Stimulated activated CD8-positive, alpha-beta memory T cell treated with anti-CD3 and anti-CD28 coated beads, Interleukin-15, amount 100 ng/mL, for 24 hours (primary cell): ENCODE measurements around the gene SALL1.

Experiments used
- DNase-seq: peaks from one replicate; pipeline ENCODE4 v3.0.0-alpha.2; 2020; ENCODE audit warnings: low read depth

The SALL1 gene

DNA sequence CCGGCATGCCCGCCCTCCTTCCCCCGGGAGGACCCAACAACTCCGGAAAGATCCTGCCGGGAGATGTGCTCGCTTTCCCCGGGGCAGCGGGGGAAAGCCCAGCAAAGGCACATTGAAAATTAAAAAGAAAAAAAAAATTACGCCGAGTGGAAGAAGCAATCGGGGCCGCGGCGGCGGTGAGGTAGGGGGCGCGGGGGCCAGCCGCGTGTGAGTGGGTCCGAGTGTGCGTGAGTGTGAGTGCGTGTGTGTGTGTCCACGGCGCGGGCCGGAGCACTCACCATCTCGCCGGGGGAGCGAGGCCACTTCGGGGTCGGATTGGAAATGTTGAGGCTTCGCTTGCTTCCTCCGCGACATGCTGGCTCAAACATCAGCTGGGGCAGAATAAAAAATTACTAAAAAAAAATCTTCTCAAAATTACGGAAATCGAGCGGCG is at the start of gene SALL1:
Gene SALL1, minus strand, starts transcription at position 383 of the 433 bp plus-strand sequence. Its CDS starts 29 bp downstream, at position 354.
- DNase-seq = no peak

DNA sequence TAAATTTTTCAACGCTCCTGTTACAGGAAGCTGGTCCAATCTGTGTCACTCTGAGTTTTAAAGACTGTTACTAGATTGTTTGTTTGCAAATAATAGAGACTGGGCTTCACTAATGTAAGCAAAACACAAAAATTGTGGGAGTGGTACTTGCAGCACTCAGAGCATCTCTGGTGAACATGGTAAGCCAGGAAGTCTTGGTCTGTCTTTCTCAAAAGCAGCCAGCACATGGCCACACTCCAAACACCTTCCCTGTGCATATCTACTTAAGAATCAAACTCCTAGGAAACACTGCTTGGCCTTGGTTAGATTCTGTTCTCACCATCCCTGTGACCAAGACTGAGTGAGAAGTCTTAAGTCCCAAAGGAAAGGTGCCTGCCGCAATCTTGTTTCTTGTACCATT is 49.7 kb upstream of the SALL1 start:
- no peak for DNase-seq

DNA sequence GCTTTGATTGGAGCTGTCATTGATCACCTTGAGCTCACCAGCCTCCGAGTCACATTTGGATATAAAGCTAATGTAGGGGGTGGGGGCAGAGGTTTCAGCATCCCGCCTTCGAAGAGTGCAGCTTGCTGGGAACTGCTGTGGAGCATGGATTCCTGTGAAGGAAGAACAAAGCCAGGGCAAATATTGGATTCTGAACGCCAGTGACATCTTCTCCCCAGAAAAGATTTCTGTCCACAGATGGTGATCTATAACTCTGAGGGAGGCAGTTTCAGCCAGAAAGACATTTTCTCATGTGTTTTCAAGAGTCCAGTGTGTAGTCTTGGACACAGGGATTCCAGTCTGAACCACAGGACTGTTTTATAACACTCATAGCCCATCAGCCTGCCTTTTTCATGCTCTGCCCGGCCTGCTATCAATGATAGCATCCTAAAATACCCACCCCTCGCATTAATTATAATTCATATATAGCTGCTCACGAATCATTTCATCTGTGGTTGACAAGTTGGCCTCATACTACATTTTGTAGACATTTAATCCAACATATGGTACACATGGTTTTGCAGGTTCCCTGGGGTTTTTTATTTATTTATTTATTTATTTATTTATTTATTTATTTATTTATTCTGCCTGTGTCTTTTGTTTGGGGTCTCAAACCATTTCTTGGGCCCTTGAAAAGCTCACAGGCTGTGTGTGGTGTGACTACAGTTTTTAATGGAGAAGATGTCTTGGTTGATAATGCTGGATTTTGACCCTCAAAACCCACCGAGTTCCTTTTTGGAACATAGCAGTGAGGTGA is 47.1 kb upstream of the SALL1 start:
- DNase-seq = no peak

DNA sequence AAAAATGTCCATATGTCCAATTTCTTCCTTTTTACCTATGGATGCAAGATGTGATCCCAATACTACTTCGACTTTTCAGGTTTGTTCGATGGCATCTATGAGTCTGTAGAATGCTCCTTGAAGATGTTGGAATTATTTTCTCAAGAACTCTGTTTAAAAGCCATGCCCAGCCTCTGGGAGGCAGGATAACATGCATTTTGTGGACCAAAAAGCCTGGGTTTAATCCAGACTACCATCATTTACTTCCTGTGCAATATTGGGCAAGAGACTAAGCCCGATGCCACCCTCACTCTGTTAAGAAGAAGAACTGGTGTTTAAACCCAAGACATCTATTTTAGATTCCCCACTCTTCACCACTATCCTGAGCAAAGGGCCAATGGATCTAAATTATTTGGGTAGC is 42.8 kb upstream of the SALL1 start:
- DNase-seq = no peak

DNA sequence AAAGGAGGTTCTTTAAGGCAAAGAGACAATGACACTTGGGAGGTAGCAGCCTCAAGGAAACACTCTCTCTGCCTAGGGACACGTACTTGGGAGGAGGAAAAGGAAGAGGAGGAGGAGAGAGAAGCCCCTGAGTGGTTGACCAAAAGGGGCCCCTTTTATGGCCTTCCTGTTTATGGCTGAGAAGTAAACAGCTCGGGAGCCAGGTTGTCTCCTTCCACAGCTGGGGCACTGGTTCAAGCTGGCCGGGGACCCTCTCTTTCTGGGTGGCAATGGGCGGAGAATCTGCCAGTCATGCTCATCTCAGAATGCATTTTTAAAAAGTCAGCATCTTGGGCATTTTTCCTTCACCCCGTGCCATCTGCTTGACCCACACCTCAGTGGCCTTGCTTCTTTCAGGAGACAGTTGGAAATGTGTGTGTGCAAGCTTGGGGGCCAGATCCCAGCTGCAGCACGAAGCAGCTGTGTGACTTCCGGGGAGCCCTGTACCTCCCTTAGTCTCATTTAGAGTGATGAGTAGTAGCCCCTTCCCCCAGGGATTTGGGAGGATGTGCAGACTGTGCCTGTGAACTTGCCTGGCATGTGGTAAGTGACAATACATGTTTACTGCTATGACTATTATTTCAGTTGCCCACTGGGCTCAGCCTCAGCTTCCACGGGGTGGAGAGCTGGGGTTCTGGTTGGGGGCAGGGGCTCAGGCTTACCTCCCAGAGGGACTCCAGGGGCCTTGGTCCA is 33.8 kb upstream of the SALL1 start:
- no peak for DNase-seq

DNA sequence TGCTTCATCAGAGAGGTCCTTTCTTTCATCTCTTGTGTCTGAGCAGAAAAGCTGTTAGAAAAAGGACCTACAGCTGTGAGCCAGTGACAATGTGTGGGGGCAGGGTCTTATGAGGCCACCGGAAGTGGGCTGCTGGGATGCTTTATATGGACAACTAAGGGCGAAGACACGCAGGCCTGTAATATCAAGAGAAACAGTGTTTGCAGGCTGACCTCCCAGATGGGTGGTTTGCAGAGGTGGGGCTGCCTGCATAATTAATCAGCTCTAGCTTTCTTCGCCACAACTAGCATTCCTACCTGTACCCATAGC is 30.4 kb upstream of the SALL1 start:
- DNase-seq = no peak

DNA sequence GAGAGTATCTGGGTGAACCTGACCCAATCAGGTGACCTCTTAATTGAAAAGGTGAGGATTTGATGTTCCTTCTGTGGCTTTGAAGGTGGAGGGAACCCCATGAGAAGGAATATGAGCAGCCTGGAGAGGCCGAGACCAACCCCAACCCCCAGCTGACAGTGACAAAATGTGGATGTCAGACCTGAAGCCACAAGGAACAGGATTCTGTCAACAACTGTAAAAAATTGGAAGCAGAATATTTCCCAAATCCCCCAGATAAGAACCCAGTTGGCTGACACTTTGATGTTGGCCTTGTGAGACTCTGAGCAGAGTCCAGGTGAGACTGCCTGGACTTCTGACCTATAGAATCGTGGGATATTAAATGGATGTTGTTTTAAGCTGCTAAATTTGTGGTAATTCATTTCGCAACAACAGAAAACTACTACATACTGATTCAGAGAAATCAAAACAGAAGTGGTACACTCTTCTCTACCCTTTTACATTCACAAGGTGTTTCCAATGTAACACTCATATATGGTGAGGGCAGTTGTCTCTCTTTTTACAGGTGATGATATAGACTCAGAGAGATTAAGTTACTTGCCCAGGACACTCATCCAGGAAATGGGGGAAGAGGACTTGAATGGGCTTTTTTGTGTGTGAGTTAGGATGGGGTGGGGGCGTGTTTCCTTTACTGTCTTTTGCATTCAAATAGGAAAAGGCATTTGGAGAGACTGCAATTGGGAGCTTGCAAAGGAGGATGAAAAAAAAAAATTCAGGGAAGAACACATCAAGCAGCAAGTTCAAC is 29.8 kb upstream of the SALL1 start:
- DNase-seq = no peak

DNA sequence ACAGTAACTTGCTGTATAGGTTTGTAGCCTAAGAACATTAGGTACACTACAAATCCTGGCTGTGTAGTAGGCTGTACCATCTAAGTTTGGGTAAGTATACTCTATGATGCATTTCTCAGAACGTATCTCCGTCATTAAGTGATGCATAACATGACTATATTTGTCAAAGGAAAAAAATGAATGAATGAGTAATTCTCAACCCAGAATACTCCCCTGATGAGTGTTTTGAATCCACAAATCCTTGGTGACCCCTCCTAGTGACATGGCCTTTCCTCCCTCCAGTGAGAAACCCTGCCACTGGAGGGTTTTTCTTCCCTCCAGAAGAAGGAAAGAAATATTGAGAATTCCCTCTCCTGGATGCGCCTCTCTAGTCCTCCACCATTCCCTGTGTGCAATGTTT is 24.0 kb upstream of the SALL1 start:
- no peak for DNase-seq

DNA sequence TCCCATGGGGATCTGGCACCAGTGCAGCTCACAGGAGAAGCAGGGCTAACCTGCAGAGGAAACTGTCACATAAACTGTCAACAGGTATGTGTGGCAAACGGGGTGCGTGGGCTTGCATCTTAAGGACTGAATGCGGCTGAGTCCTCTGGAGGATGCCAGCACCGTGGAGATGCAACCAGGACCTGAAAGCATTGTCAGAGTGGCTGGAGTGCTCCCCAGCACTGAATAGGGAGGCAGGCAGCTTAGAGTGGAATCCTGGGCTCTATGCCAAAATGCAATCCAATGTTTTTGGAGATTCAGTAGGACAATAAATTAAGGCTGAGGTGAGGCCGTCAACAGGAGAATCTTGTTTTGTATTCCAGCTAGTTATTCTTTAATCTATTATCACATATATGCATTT is 21.3 kb upstream of the SALL1 start:
- DNase-seq = no peak

DNA sequence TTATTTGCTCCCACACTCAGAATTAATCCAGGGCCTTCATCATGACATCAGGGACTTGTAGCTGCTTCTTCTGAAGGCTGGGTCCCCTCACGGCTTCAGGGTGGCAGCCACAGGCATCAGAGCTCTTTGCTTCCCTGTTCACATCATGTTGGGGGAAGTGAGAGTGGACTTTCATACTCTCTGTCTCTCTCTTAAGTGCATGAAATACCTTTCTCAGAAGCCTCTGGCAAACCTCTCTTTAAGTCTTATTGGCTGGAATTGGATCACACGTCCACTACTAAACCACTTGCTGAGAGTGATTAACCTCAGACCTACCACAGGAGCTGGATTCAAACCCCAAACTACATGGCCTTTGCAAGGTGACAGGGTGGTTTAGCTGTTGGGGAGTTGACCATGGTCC is 17.7 kb upstream of the SALL1 start:
- DNase-seq = no peak

DNA sequence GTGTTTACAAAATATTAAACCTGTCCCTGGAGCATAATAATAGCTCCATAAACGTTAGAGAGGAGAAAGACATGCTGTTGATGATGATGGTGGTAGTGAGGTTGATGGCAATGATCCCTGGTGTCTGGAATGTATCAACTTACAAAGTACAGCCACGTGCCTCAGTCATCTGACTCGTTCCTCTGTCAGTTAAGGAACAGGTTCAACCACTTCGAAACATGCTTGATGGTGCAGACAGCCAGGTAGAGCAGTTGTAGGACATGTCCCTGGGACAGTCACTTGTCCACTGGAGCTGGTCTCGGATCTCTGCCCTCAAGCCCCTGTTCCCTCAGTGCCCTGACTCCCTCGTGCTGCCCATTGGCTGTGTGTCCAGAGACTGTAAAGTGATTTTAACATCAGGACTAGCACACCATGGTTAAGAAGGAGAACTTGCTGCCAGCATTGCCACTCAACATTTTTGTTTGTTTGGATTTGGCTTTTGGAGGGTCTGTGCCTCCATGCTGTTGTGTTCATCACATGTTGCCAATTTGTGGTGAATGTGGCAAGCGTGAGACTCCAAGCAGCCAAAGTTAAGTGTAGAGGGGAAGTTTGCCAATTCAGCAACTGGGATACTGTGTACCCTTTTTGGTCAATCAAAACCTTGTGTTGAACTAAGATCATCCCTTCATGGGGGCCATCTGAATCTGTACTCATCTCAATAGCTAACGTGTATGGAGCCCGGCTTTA is 16.3 kb upstream of the SALL1 start:
- no peak for DNase-seq

DNA sequence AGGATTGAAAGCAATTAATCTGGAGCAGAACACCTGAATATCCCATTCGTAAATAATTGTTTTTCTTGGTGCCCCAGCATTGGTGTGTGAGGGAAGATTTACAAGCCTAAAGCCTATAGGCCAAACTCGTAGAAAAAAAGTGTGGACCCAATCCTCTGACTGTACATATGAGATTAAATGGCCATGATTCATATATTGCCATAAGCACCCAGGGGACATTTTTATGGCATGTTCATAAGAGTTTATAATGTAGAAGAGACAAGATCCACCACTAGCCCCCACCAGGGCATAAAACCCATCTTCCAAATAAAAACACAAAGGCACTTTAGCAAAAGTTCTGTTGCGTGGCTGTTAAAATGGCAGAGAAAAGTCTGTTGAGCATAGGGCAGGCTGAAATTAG is 15.5 kb upstream of the SALL1 start:
- no peak for DNase-seq

DNA sequence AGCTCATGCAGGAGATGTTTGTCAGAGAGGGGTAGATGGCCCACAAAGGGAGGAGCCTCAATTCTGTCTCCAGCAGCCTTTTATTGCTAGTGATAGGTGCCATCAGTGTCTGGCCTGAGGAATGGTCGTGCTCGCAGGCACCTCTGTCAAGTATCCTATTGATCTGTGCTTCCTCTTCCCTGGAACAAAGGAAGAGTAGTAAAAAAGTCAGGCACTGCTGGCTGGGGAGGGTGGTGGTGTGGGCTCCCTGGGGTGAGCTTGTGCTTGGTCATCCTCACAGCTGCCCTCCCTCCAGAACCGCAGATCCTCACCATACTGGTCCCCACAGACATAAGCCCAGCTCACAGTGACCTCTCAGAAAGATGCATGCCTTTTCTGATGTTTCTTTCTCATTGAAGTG is 15.0 kb upstream of the SALL1 start:
- DNase-seq = no peak

DNA sequence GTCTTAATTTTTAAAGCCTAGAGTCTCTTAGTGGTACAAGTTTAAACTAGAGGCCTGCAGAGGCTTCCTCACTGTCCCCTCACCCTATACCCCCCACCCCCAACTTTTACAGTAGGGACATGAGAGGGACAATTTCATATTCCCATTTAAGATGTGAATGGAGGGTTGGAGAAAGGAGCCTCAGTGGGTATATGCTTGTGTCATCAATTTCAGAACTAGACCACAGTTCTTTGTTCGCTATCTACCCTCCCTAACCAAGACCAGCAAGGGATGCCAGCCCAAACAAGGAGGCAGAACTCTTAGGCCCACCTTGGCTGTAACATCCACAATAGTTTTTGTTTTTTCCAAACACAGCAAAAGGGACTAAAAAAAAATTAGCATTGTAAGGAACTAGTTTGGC is 14.0 kb upstream of the SALL1 start:
- no peak for DNase-seq

DNA sequence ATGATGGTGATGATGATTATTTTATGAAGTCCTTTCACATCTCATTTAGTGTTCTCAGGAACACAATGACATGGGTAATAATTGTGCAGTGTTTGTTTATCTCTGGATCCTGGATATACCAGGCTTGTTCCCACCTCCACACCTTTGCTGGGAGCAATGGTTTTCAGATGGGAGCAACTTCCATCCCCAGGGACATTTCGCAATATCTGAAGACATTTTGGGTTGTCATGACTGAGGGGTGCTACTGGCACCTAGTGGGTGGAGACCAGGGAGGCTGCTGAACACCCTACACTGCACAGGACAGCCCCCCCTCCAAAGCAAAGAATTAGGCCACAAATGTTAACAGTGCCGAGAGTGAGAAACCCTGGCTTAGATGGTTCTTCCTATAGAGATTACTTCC is 13.5 kb upstream of the SALL1 start:
- DNase-seq = no peak

DNA sequence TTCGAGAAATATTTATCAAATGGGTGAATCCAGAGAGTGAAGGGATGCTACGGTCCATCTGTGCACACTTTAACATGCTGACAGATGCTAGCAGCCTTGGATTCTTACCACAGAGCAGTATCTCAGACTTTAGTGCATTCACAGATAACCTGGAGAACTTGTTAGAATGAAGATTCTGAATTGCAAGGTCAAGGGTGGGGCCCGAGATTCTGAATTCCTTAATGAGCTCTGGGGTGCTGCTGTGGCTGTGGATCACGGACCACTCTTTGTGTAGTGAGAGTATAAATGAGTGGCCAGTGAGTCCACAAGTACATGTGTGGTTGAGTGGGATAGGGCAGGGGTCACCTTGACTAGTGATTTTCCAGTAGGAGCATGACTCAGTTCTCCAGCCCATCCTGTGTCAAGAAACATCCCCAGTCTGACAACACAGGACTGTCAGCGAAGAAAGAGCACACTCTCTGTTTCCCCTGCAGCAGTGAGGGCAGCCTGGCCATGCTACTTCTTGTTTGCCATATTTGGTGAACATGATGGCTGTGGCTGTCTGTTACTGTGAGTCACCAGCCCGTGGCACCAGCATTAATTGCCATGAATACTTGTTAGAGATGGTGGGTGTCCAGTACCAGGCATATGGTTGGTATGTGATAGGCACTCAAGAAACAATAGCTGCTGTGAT is 13.0 kb upstream of the SALL1 start:
- no peak for DNase-seq

DNA sequence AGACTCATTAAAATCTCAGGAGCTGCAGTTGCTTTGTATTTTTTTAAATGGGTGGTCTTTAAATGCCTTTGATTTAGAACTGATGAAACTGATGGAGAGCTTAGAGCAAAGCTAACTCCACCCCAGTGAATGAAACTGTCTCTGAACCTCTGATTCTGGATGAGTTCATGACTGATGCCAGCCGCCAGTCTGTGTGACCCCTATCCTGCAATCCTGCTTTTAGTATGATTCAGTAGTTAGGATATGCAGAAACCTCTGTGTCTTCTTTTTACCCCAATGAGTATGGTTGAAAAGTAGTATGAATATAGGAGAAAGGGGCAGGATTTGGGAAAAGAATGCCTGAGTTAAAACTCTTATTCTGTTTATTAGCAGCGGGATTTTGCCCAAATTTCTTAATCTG is 12.3 kb upstream of the SALL1 start:
- no peak for DNase-seq

DNA sequence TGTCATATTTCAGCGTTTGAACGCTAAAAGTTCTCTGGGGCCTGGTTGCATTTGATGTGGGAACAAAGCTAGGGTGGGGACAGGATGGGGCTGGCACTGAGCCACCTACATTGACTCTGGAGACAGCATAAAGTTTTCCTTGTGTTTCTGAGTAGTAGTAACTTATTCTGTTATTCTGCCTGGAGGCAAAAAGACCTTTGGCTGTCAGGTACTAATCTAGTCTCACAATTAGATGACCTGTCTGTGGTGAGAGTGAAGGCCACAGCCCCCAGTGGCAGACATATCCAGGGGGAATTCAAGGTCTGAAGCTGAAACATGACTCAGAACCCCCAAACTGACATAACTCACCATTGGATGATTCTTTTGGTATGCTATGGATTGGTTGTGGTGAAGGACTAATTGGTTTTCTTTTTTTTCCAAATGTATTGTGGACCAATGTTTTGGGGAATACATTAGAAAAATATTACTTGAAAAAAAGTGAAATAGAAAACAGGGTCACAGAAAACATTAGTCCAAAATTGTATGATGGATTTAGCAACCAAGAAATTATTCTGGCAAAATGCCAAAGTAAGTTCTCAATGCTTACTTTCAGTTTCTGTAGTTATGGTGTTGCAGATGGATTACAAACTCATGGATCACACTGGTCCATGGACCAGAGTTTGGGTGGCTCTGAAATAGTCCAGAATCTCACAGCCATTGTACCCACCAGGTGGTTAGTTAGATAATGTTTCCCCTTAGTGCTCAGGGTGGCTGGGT is 10.5 kb upstream of the SALL1 start:
- no peak for DNase-seq

DNA sequence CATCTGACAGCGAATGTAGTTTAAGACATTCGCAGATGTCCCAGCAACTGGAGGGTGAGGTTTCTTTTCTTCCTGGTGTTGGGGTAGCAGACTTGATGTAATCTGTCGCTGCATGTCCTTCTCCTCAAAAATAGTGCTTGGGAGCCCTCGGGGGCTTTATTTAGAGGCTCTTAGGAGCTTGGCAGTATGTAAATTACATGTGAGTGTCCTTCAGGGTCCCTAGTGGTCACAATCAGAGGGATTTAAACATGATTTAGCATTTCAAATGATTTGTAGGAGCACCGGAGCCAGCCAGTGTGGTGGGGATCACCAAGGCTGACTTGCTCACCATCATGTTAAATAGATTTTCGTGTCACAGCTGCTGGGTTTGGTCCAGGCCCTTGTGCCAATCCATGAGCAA is 8.8 kb upstream of the SALL1 start:
- DNase-seq = no peak

DNA sequence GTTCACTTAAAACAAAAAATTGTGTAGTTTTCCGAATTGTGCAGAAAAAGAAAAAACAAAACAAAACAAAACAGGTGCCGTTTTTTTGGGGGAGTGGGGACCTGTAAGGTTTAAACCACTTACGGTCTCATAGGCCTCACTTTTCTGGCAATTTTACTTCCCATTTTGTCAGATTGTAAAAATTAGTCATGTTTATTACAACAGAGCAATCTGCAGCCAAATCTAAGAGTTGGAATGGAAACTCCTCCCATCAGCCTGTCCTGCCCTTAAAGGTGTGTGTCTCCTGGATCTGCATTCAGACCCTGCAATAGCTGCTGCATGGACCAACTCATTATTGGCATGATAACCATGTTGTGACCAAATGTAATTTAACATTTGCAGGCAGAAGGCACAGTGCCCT is 8.2 kb upstream of the SALL1 start:
- DNase-seq = no peak

DNA sequence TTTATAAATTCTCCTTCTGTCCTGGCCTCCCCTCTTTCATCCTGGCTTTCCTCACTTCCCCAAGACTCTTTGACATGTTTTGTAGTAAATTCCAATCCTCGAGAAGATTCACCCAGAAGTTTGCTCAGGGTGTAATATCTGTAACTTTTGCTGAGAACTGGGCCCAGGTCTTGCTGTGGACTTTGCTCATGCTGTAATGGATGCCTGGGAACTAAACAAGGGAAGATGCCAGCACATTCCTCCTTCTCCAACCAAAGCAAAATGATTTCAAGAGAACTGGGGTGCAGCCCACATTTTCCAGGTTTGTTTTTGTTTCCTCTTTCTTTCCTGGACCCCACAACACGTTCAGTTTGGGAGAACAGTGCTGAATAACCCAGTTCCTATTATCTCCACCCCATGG is 6.6 kb upstream of the SALL1 start:
- no peak for DNase-seq
